HepG2 (cell line): ENCODE measurements around the gene RCAN2.

Experiments
- DPF2 ChIP-seq: sonication (generic); formaldehyde crosslinking; IDR thresholded peaks from 2 replicates; pipeline ENCODE4 v1.4.0; 2020; ENCODE audit warnings: mild to moderate bottlenecking, low read depth, missing genetic modification reagents, borderline replicate concordance
- ZNF329 ChIP-seq: sonication (generic); formaldehyde crosslinking; IDR thresholded peaks from 2 replicates; pipeline ENCODE4 v1.9.0; 2021; ENCODE audit warnings: low read depth, mild to moderate bottlenecking, missing genetic modification reagents

DNA sequence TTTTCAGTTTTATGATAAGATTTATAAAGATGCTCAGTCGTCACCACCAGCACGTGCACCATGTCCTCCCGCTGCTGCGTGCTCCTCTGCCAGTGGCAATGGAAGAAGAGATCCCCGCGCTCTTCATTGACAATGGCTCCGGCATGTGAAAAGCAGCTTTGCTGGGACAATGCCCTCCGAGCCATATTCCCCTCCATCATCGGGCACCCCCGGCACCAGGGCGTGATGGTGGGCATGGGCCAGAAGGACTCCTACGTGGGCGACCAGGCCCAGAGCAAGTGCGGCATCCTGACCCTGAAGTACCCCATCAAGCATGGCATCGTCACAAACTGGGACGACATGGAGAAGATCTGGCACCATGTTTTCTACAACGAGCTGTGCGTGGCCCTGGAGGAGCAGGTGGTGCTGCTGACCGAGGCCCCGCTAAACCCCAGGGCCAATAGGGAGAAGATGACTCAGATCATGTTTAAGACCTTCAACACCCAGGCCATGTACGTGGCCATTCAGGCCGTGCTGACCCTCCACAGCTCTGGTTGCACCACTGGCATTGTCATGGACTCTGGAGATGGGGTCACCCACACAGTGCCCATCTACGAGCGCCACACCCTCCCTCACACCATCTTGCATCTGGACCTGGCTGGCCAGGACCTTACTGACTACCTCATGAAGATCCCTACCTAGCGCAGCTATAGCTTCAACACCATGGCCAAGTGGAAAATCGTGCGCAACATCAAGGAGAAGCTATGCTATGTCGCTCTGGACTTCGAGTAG is 286.2 kb downstream of the RCAN2 start:
- no peak for TF ChIP-seq ZNF329 (CRISPR knock-in tag)
- no peak for TF ChIP-seq DPF2
